IPS-20b (cell line): ENCODE results near the gene SHC2.

Experiments used
- H3K27ac ChIP-seq: one replicate; pipeline ENCODE4 v1.5.1; 2013; ENCODE audit warnings: low read length
- H3K27me3 ChIP-seq: 2 replicates; pipeline ENCODE4 v1.6.1; 2013; ENCODE audit warnings: mild to moderate bottlenecking, low read length, inconsistent platforms; ENCODE audit not compliant: insufficient read depth
- H3K36me3 ChIP-seq: 2 replicates; pipeline ENCODE4 v1.6.1; 2013; ENCODE audit warnings: low read depth, mild to moderate bottlenecking, inconsistent platforms, low read length, moderate library complexity; ENCODE audit not compliant: insufficient read depth
- H3K4me1 ChIP-seq: 2 replicates; pipeline ENCODE4 v1.6.1; 2013; ENCODE audit warnings: mild to moderate bottlenecking, control low read depth, inconsistent platforms, low read length, moderate library complexity; ENCODE audit not compliant: insufficient read depth
- H3K4me3 ChIP-seq: 2 replicates; pipeline ENCODE4 v1.5.1; 2013; ENCODE audit warnings: mild to moderate bottlenecking, low read length, inconsistent platforms
- H3K9ac ChIP-seq: 2 replicates; pipeline ENCODE4 v1.6.1; 2013; ENCODE audit warnings: low read depth, mild to moderate bottlenecking, inconsistent platforms, low read length, moderate library complexity
- H3K9me3 ChIP-seq: 2 replicates; pipeline ENCODE4 v1.6.1; 2013; ENCODE audit warnings: mild to moderate bottlenecking, low read depth, low read length, inconsistent platforms; ENCODE audit not compliant: insufficient read depth

The SHC2 gene

GRCh38 chr19:497491-497868 is 36.6 kb upstream of the SHC2 start:
- Histone ChIP-seq H3K9ac (no peak overlapping the region), H3K27me3 (peaks cover 39% of the 10 kb centered on the region), H3K27ac (no peak overlapping the region), H3K9me3 (no peaks in the 10 kb centered on the region), H3K36me3 (no peaks in the 10 kb centered on the region), H3K4me1 (no peaks in the 10 kb centered on the region), H3K4me3 (peak overlapping the region; percentile 50; the same call in 1 of the 2 replicates)

- no peak overlapping the region for H3K9ac ChIP-seq
- H3K4me1 ChIP-seq, result no peaks in the 10 kb centered on the region
- no peak overlapping the region for H3K27ac ChIP-seq
- no peaks in the 10 kb centered on the region for H3K36me3 ChIP-seq
- H3K9me3 ChIP-seq, result no peaks in the 10 kb centered on the region
- H3K27me3 ChIP-seq, result peaks cover 39% of the 10 kb centered on the region
- no peak overlapping the region; the same call in 1 of the 2 replicates for H3K4me3 ChIP-seq
Measured at GRCh38 chr19:496986-497385, 36.2 kb upstream of the SHC2 start.

GRCh38 chr19:496112-496665 is 35.4 kb upstream of the SHC2 start, which contains the start of gene MADCAM1:
MADCAM1 (plus strand) TSS chr19:496486; CDS start chr19:496500, 14 bp downstream.
- peaks cover 39% of the 10 kb centered on the region for H3K27me3 ChIP-seq
- no peaks in the 10 kb centered on the region for H3K36me3 ChIP-seq
- H3K4me1 ChIP-seq, result no peaks in the 10 kb centered on the region
- H3K9ac ChIP-seq, result no peak within 1 kb of the TSS
- H3K9me3 ChIP-seq, result no peaks in the 10 kb centered on the region
- no peak within 1 kb of the TSS for H3K27ac ChIP-seq
- H3K4me3 ChIP-seq, result peak within 1 kb of the TSS; percentile 50; the same call in 1 of the 2 replicates

- Histone ChIP-seq H3K27ac (no peak overlapping the region), H3K9me3 (no peaks in the 10 kb centered on the region), H3K27me3 (peaks cover 39% of the 10 kb centered on the region), H3K4me3 (peak overlapping the region; percentile 26; the same call in 1 of the 2 replicates), H3K36me3 (no peaks in the 10 kb centered on the region), H3K9ac (no peak overlapping the region), H3K4me1 (no peaks in the 10 kb centered on the region)
Measured at GRCh38 chr19:495402-496111, 34.7 kb upstream of the SHC2 start.

- H3K9ac ChIP-seq, result no peak overlapping the region
- H3K27ac ChIP-seq, result no peak overlapping the region
- no peaks in the 10 kb centered on the region; the same call in 1 of the 2 replicates for H3K4me1 ChIP-seq
Measured at GRCh38 chr19:495081-495401, 34.2 kb upstream of the SHC2 start.

GRCh38 chr19:494171-495080 is 33.6 kb upstream of the SHC2 start:
- Histone ChIP-seq H3K36me3 (no peaks in the 10 kb centered on the region), H3K9me3 (no peaks in the 10 kb centered on the region), H3K4me1 (no peaks in the 10 kb centered on the region; the same call in 1 of the 2 replicates), H3K9ac (no peak overlapping the region), H3K4me3 (no peak overlapping the region), H3K27ac (no peak overlapping the region), H3K27me3 (peaks cover 28% of the 10 kb centered on the region)

More at GRCh38 chr19:495081-495401, 34.2 kb upstream of the SHC2 start:
- Histone ChIP-seq H3K36me3 (no peaks in the 10 kb centered on the region), H3K9me3 (no peaks in the 10 kb centered on the region), H3K4me3 (no peak overlapping the region), H3K27me3 (peaks cover 34% of the 10 kb centered on the region)

GRCh38 chr19:493391-494170 is 32.7 kb upstream of the SHC2 start:
- Histone ChIP-seq H3K27ac (no peak overlapping the region), H3K4me3 (no peak overlapping the region), H3K9me3 (no peaks in the 10 kb centered on the region), H3K9ac (no peak overlapping the region), H3K4me1 (no peaks in the 10 kb centered on the region; the same call in 1 of the 2 replicates), H3K27me3 (peaks cover 20% of the 10 kb centered on the region), H3K36me3 (no peaks in the 10 kb centered on the region)

GRCh38 chr19:492091-492531 is 31.3 kb upstream of the SHC2 start:
- H3K9ac ChIP-seq, result no peak overlapping the region
- H3K27me3 ChIP-seq, result peaks cover 6% of the 10 kb centered on the region; the same call in 1 of the 2 replicates
- H3K36me3 ChIP-seq, result no peaks in the 10 kb centered on the region

GRCh38 chr19:491146-491741 is 30.4 kb upstream of the SHC2 start:
- Histone ChIP-seq H3K36me3 (no peaks in the 10 kb centered on the region), H3K9ac (no peak overlapping the region), H3K27ac (no peak overlapping the region), H3K4me3 (no peak overlapping the region), H3K9me3 (no peaks in the 10 kb centered on the region), H3K4me1 (peaks cover under 1% of the 10 kb centered on the region; the same call in 1 of the 2 replicates), H3K27me3 (peaks cover 5% of the 10 kb centered on the region)

More at GRCh38 chr19:492091-492531, 31.3 kb upstream of the SHC2 start:
- Histone ChIP-seq H3K9me3 (no peaks in the 10 kb centered on the region), H3K27ac (no peak overlapping the region), H3K4me1 (no peaks in the 10 kb centered on the region; the same call in 1 of the 2 replicates), H3K4me3 (no peak overlapping the region)

- peaks cover 4% of the 10 kb centered on the region; the same call in 1 of the 2 replicates for H3K4me1 ChIP-seq
- H3K36me3 ChIP-seq, result no peaks in the 10 kb centered on the region
- peaks cover 15% of the 10 kb centered on the region for H3K27me3 ChIP-seq
- peak overlapping the region; percentile 49; the same call in 1 of the 2 replicates for H3K9ac ChIP-seq
- H3K9me3 ChIP-seq, result no peaks in the 10 kb centered on the region
- peak overlapping the region; percentile 75 for H3K4me3 ChIP-seq
- no peak overlapping the region for H3K27ac ChIP-seq
Measured at GRCh38 chr19:489418-490196, 28.8 kb upstream of the SHC2 start.
